GM19467 (cell line): ENCODE results near the gene APBB2.
A peak's percentile ranks its signal among the peaks of the same experiment; 100 is the strongest.

ENCODE experiments used
- ATAC-seq: cut with Tn5 transposase; IDR thresholded peaks from one replicate; pipeline ENCODE4 v1.9.1; 2021; ENCODE audit warnings: mild to moderate bottlenecking, moderate library complexity; ENCODE audit not compliant: unreplicated experiment

The APBB2 gene

DNA sequence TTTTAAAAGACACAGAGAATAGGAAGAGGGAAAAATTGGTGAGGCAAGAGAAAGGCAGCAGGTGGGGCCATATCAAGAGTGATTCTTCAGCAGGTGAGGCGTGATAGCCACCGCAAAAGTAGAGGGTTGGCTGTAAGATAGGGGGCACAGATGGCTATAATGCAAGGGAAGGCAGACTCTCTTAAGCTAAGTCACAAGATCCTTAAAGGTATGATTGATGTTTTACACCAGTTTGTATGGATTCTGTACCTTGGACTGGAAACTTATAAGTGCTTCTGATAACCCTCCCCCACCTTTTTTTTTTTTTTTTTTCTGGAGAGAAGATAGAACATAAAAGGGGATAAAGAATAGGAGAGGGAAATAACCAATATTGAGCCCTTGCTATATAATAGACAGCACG is 424.6 kb downstream of the APBB2 start:
- no peak for ATAC-seq

DNA sequence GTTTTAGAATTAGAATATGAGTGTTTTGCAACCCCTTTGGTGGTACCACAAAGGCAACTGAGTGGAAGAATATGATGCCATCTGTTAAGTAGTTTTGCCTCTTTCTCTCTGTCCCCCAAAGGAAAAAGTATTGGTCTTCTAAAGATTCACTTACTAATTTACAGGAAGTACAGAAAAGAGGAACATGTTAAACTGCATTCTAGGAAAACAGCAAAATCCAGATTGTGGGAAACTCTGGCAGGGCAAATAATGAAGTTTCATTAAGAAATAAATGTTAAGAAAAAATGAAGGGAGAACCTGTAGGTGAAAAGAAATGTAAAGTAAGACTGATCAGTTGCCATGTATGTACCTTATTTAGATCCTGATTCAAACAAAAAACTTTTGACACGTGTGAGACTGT is 425.3 kb downstream of the APBB2 start:
- no peak for ATAC-seq

DNA sequence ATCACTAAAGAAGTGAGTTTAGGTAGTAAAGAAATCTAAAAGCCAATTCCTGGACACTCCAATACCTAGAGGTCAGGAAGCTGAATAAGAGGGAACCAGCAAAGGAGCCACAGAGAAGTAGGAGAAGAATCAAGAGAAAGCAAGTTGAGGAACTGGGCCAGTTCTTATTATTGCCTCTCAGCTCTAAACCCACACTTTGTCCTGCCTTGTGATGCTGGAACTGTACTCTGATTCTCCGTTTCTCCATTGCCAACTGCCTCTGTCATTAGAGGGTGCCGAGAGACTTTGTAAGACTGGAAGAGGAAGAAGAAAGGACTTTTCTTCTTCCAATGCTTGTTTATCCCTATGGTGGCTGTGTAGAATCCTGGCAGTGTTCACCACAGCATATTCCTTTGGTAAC is 426.0 kb downstream of the APBB2 start:
- ATAC-seq = no peak

DNA sequence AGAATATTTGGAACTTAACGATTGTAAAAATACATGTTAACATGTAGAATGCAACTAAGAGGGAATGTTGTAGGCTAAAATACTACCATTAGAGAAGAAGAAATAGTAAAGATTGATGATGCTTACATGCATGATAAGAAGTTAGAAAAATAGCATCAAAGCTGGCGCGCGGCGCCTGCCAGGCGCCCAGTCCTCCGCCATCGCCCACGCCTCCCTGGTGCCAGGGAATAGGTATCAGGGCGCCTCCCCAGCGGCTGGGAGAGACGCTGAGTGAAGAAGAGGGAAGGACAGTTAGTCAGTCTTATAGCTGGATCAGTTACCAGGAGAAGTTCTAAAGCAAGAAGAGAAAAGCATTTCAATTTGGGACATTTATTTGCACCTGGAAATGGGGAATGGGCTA is 428.6 kb downstream of the APBB2 start:
- no peak for ATAC-seq

DNA sequence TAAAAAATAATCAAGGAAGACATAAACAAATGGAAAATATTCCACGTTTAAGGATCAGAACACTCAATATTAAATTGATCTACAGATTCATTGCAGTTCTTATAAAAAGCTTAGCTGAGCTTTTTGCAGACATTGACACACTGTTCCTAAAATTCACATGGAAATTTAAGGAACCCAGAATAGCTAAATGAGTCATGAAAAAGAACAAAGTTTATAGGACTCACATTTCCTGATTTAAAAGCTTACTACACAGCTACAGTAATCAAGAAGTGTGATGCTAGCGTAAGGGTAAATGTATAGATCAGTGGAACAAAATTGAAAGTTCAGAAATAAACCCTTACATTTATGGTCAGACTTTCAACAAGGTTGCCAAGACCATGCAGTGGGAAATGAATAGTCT is 431.5 kb downstream of the APBB2 start:
- no peak for ATAC-seq

DNA sequence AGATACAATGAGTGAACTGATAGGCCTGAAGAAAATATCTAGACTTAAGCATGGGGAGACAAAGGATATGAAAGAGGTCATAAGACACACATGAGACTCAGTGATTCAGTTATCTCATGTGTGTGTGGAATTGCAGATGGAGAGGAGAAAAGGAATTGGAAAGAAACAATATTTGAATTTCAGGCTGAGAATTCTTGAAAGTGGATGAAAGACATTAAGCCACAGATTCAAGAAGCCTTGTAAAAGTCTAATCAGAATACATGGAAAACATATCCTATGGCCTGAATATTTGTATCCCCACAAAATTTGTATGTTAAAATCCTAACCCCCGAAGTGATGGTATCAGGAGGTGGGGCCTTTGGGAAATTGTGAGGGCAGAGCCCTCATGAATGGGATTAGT is 436.3 kb downstream of the APBB2 start:
- no peak for ATAC-seq

DNA sequence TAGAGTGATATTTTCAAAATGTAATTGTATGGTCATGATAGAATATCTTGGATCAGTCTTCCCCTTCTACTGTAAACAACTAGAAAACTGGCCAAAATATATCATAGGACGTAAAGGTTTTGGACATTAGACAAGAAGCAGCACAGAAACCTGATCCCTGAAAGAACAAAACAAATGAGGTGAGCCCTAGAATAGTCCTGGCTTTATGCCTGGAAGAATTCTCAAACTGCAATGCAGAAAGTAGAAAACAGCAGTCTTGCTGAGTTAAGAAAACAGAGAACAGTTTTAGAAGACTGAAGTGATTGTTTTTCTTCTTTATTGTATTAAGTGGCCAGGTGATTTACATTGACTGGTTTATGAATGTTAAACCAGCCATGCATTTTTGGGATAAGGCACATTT is 445.1 kb downstream of the APBB2 start:
- ATAC-seq = no peak

DNA sequence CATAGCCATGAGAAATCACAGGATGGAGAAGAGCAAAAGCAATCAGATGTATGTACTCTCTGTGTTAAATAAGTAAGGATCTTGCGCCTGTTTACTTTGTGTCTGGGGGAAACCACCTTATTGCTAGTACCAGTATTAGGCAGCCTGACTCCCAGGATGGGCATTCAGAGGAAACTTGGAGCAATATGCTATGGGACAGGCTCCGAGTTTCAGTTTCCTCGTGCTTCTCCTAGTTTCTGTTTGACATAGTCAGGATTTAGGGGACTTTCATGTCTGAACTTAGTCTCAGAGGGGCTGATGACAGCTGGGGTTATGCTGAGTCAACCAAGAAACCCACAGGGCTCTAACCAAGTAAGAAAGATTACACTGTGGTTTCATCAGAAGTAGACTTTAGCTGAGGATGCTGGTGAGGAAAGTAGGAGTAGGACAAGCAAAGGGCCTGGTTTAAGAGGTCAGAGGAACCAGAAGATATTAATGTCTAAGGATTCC is 451.1 kb downstream of the APBB2 start:
- ATAC-seq = peak; percentile 99
